Stomach (tissue), 4 donors: ENCODE data around the gene TRIM5.

Experiments used
- POLR2A ChIP-seq, 4 donors: fragments of 450-650 bp; IDR thresholded peaks; one replicate each; pipeline ENCODE4 v1.6.1; 2016; ENCODE audit warnings: antibody characterized with exemption in 4 of 4, control low read depth in 2 of 4, mild to moderate bottlenecking in 1 of 4, moderate library complexity in 1 of 4
- POLR2AphosphoS5 ChIP-seq, 3 donors: sonication (generic); formaldehyde crosslinking; IDR thresholded peaks; one replicate each; pipeline ENCODE4 v1.6.1; 2016; ENCODE audit warnings: antibody characterized with exemption in 3 of 3
- TF ChIP-seq, protein P1 (sequence below), 7 experiments: fragments of 450-650 bp in 4 of 7; fragments of 200-600 bp in 3 of 7; sonication (generic) in 3 of 7; IDR thresholded peaks; one replicate each; pipeline ENCODE4 v1.5.1; 2016 to 2019; ENCODE audit warnings: antibody characterized with exemption in 7 of 7, control low read depth in 2 of 7, mild to moderate bottlenecking in 1 of 7

DNA sequence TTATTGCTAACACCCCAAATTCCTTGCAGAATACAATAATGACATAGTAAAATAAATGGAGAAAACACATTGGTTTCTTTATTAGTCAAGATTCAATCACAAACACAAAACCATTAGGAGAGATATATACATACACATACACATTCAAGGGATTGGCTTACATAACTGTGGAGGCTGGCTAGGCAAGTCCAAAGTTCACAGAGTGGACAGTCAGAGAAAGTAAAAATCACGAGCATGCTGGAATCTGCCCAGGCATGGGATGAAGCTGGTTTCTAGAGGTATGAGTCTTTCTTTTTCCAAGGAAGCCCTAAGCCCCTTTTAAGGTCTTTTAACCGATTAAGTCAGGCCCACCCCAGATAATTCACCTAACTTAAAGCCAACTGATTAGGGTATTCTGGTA is 37.7 kb upstream of the TRIM5 start:
- TF ChIP-seq POLR2AphosphoS5 (IDR thresholded peaks at IDR 0.05) (no peak), POLR2A (IDR thresholded peaks at IDR 0.05) (no peak)
- TF ChIP-seq, protein P1, sequence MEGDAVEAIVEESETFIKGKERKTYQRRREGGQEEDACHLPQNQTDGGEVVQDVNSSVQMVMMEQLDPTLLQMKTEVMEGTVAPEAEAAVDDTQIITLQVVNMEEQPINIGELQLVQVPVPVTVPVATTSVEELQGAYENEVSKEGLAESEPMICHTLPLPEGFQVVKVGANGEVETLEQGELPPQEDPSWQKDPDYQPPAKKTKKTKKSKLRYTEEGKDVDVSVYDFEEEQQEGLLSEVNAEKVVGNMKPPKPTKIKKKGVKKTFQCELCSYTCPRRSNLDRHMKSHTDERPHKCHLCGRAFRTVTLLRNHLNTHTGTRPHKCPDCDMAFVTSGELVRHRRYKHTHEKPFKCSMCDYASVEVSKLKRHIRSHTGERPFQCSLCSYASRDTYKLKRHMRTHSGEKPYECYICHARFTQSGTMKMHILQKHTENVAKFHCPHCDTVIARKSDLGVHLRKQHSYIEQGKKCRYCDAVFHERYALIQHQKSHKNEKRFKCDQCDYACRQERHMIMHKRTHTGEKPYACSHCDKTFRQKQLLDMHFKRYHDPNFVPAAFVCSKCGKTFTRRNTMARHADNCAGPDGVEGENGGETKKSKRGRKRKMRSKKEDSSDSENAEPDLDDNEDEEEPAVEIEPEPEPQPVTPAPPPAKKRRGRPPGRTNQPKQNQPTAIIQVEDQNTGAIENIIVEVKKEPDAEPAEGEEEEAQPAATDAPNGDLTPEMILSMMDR (IDR thresholded peaks at IDR 0.05): no peak
